Measurements from ENCODE around the gene POU2AF1.

POU2AF1 gene

DNA sequence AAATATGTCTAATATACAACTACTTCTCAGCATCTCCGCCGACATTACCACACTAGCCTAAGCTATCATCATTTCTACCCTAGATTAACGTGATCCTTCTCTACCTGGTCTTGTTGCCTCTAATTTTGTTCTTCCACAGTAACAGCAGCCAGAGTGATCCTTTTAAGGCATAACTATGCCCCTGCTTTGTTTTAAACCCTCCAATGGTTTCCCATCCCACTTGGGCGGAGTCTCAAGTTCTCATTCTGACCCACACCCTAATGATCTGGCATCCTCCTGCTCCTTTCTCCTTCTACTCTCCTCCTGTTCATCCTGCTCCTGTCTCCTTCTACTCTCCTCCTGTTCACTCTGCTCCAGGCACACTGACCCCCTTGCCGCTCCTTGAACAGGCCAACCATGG is 31.9 kb upstream of the POU2AF1 start:
- Histone ChIP-seq H3K9me2 (replicated peaks; ENCODE audit: insufficient read depth, low read length) (no peaks in the 10 kb centered on the region), H3K27me3 (ENCODE audit: low read length) (no peaks in the 10 kb centered on the region), H3K4me2 (ENCODE audit: low read depth, low read length, poor library complexity, severe bottlenecking) (peak overlapping the region; percentile 57)

DNA sequence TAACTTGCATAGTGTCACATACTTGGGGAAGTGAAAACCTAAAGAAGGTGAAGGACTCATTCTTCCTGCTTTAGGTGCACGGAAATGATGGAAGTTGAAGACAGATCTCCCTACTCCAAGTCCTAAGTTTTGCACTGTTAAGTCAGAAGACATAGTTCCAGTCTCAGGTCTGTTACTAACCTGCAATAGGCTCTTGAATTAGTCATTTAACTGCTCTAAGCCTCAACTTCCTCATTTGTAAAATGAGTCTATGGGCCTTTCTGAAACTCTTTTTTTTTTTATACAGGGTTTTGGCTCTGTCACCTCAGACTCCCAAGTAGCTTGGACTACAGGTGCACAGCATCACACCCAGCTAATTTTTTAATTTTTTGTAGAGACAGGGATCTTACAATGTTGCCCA is 30.8 kb upstream of the POU2AF1 start:
- Histone ChIP-seq H2AFZ (ENCODE audit: low read depth, low read length, severe bottlenecking) (no peak overlapping the region), H3K27ac (ENCODE audit: low read depth, low read length) (peak overlapping the region; percentile 98), H3K9me2 (replicated peaks; ENCODE audit: insufficient read depth, low read length) (no peaks in the 10 kb centered on the region)

More for the DNA sequence above, 31.9 kb upstream of the POU2AF1 start:
- Histone ChIP-seq H3K4me3 (ENCODE audit: insufficient read depth, low read length, poor library complexity, severe bottlenecking) (peak overlapping the region; percentile 3), H3K36me3 (ENCODE audit: low read length) (no peaks in the 10 kb centered on the region), H4K20me1 (ENCODE audit: low read depth, low read length) (no peaks in the 10 kb centered on the region), H3F3A (ENCODE audit: insufficient read depth) (peaks cover 59% of the 10 kb centered on the region), H3K79me2 (ENCODE audit: insufficient read depth, low read length) (no peaks in the 10 kb centered on the region), H3K27ac (ENCODE audit: low read depth, low read length) (peak overlapping the region; percentile 98), H2AFZ (ENCODE audit: low read depth, low read length, severe bottlenecking) (no peak overlapping the region), H3K9ac (ENCODE audit: low read length) (peak overlapping the region; percentile 44), H3K9me3 (ENCODE audit: insufficient read depth, low read length) (no peaks in the 10 kb centered on the region)
- TF ChIP-seq EZH2phosphoT487 (conservative IDR thresholded peaks at IDR 0.05; ENCODE audit: low read length) = no peak
- TF ChIP-seq, protein P1, sequence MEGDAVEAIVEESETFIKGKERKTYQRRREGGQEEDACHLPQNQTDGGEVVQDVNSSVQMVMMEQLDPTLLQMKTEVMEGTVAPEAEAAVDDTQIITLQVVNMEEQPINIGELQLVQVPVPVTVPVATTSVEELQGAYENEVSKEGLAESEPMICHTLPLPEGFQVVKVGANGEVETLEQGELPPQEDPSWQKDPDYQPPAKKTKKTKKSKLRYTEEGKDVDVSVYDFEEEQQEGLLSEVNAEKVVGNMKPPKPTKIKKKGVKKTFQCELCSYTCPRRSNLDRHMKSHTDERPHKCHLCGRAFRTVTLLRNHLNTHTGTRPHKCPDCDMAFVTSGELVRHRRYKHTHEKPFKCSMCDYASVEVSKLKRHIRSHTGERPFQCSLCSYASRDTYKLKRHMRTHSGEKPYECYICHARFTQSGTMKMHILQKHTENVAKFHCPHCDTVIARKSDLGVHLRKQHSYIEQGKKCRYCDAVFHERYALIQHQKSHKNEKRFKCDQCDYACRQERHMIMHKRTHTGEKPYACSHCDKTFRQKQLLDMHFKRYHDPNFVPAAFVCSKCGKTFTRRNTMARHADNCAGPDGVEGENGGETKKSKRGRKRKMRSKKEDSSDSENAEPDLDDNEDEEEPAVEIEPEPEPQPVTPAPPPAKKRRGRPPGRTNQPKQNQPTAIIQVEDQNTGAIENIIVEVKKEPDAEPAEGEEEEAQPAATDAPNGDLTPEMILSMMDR (IDR thresholded peaks at IDR 0.05; ENCODE audit: insufficient read depth, low read length, poor library complexity, severe bottlenecking) = no peak

DNA sequence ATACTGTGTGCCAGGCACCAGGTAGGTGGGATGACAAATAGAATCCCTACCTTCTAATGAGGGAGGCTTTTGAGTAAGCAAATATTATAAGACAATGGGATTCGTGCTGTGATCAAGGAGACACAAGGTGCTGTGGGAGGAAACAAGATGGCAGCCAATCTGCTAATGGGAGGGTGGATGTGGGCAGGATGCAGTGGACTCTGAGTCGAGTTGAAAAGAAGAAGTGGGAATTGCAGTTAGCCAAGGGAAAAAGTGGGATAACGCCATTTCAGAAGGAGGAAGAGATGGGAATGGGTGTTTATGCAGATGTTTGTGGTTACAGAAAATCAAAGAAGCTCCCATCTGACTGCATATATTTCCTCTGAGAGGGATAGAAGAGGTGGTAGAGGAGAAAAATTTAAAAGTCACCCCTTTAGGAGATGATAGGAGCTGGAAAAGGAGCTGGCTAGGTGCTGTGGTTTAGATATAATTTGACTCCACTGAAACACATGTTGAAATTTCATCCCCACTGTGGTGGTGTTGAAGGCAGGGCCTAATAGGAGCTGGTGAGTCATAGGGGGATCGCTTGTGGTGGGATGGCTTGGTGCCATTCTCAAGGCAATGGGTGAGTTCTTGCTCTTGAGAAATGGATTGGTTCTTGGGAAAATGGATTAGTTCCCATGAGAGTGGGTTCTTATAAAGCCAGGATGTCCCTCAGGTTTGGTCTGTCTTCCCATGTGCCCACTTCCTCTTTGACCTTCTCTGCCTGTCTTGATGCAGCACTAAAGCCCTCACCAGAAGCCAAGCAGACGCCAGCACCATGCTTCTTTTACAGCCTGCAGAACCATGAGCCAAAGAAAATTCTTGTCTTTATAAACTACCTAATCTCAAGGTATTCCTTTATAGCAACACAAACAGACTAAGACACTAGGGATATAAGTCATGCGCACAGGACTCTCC is 30.0 kb upstream of the POU2AF1 start:
- H3K36me3 ChIP-seq (ENCODE audit: low read length) = no peaks in the 10 kb centered on the region
- H4K20me1 ChIP-seq (ENCODE audit: low read depth, low read length) = no peaks in the 10 kb centered on the region
- H3K27ac ChIP-seq (ENCODE audit: low read depth, low read length) = peak overlapping the region; percentile 98
- H2AFZ ChIP-seq (ENCODE audit: low read depth, low read length, severe bottlenecking) = no peak overlapping the region
- H3K9me2 ChIP-seq (replicated peaks; ENCODE audit: insufficient read depth, low read length) = no peaks in the 10 kb centered on the region
- H3K4me2 ChIP-seq (ENCODE audit: low read depth, low read length, poor library complexity, severe bottlenecking) = peak overlapping the region; percentile 57
- H3K9ac ChIP-seq (ENCODE audit: low read length) = peak overlapping the region; percentile 44
- no peak for TF ChIP-seq EZH2phosphoT487 (conservative IDR thresholded peaks at IDR 0.05; ENCODE audit: low read length)
- TF ChIP-seq, protein P1 (IDR thresholded peaks at IDR 0.05; ENCODE audit: insufficient read depth, low read length, poor library complexity, severe bottlenecking) = no peak
- H3F3A ChIP-seq (ENCODE audit: insufficient read depth) = peaks cover 43% of the 10 kb centered on the region
- peaks cover 9% of the 10 kb centered on the region; the same call in 1 of the 2 replicates for H3K9me3 ChIP-seq (ENCODE audit: insufficient read depth, low read length)
- H3K4me3 ChIP-seq (ENCODE audit: insufficient read depth, low read length, poor library complexity, severe bottlenecking) = peak overlapping the region; percentile 4
- no peaks in the 10 kb centered on the region for H3K27me3 ChIP-seq (ENCODE audit: low read length)
- H3K79me2 ChIP-seq (ENCODE audit: insufficient read depth, low read length) = no peaks in the 10 kb centered on the region

More for the DNA sequence above, 30.8 kb upstream of the POU2AF1 start:
- Histone ChIP-seq H3K9ac (ENCODE audit: low read length) (peak overlapping the region; percentile 44), H3K4me2 (ENCODE audit: low read depth, low read length, poor library complexity, severe bottlenecking) (peak overlapping the region; percentile 57), H4K20me1 (ENCODE audit: low read depth, low read length) (no peaks in the 10 kb centered on the region), H3K36me3 (ENCODE audit: low read length) (no peaks in the 10 kb centered on the region), H3K27me3 (ENCODE audit: low read length) (no peaks in the 10 kb centered on the region), H3K79me2 (ENCODE audit: insufficient read depth, low read length) (no peaks in the 10 kb centered on the region), H3F3A (ENCODE audit: insufficient read depth) (peaks cover 48% of the 10 kb centered on the region), H3K9me3 (ENCODE audit: insufficient read depth, low read length) (peaks cover under 1% of the 10 kb centered on the region; the same call in 1 of the 2 replicates), H3K4me3 (ENCODE audit: insufficient read depth, low read length, poor library complexity, severe bottlenecking) (peak overlapping the region; percentile 4)
- TF ChIP-seq, protein P1 (IDR thresholded peaks at IDR 0.05; ENCODE audit: insufficient read depth, low read length, poor library complexity, severe bottlenecking) = no peak
- TF ChIP-seq EZH2phosphoT487 (conservative IDR thresholded peaks at IDR 0.05; ENCODE audit: low read length) = no peak
